D341Med (cell line): ENCODE results near the gene VPREB1.
"Not testable (repeated sequence)": the region's sequence is repeated elsewhere in the genome, so short reads cannot be mapped to it uniquely, and the experiment has no call there.

ENCODE experiments used
- DNase-seq: peaks from one replicate; pipeline ENCODE4 v3.0.0; 2012; ENCODE audit warnings: low spot score

The VPREB1 gene

GRCh38 chr22:22246706-22247105 lies 2.1 kb downstream of the VPREB1 start:
- DNase-seq: no peak

DNA sequence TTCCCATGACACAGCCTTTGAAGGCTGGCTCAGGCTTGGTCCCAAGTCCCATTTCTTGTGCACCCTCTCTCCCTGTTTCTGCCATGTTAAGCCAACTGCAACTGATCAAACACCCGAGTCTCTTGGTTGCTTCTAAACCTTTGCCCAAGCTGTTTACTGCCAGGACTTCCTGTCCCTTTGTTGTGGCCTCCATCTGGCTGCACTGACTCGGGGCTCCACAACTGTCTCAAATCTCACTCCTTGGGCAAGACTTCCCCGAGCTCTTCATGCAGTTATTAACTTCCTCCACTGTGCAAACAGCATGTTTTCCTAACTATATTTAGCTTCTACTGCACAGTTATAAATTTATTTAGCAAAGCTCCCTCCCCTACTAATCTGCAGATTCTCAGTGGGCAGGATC lies 4.3 kb downstream of the VPREB1 start:
- DNase-seq: no peak

DNA sequence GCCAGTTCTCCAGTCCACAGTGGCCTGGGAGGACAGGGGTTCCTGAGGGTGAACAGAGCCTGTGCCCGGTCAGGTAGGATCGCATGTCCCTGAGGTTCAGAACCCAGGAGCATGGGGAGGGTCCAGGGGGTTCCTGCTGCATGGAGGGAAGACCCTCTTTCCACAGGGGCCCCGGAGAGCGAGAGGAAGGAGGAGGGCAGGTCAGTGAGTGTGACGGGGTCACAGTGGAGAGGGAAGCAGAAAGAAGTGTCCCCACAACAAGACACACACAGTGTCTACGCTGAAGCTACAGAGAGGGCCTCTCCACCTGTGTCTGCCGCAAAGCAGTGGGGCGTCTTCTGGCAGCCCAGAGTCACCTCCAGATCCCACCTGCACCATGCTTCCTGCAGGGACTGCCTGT lies 6.1 kb downstream of the VPREB1 start:
- not testable (repeated sequence) for DNase-seq

DNA sequence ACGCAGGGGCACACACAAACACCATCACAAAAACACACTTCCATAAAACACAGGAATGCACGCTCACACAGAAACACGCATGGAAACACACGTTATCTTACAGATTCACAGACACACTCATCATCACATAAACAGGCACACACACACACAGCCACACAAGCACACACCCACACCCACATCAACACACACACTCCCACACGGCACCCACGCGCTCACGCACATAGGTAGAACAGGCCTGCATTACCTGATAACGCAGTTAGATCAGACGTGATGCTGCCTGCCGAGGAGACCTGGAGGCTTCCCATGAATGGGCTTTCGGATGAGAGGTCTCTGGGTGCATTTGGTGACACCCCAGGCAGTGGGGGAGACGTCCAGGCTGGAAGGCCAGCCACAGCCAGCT lies 11.5 kb downstream of the VPREB1 start:
- DNase-seq: not testable (repeated sequence)

DNA sequence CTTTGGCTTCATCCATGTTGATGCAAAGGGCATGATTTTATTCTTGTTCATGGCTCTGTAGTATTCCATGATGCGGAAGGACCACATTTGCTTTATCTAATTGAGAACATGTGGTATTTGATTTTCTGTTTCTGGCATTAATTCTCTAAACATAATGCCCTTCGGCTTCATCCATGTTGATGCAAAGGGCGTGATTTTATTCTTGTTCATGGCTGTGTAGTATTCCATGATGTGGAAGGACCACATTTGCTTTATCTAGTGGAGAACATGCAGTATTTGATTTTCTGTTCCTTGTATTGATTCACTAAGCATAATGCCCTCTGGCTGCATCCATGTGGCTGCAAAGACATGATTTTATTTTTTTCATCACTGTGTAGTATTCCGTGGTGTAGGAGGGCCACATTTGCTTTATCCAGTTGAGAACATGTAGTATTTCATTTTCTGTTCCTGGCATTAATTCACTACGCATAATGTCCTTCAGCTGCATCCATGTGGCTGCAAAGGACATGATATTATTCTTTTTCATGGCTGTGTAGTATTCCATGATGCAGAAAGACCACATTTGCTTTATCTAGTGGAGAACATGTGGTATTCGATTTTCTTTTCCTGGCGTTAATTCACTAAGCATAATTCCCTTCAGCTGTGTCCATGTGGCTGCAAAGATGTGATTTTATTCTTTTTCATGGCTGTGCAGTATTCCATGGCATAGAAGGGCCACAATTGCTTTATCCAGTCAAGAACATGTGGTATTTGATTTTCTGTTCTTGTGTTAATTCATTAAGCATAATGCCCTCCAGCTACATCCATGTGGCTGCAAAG lies 14.2 kb downstream of the VPREB1 start:
- not testable (repeated sequence) for DNase-seq

- DNase-seq: not testable (repeated sequence)
Observed at GRCh38 chr22:22260169-22260568, 15.6 kb downstream of the VPREB1 start.

DNA sequence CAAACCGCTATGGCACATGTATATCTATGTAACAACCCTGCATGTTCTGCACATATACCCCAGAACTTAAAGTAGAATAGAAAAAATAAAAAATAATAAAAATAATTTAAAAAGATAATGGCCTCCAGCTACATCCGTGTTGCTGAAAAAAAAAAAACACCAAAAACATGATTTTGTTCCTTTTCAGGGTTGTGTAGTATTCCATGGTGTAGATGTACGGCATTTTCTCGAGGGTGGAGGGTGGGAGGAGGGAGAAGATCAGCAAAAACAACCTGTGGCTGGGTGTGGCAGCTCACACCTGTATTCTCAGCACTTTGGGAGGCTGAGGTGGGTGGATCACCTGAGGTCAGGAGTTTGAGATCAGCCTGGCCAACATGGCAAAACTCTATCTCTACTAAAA lies 16.0 kb downstream of the VPREB1 start:
- not testable (repeated sequence) for DNase-seq

GRCh38 chr22:22262332-22263074 lies 17.9 kb downstream of the VPREB1 start:
- DNase-seq: not testable (repeated sequence)

DNA sequence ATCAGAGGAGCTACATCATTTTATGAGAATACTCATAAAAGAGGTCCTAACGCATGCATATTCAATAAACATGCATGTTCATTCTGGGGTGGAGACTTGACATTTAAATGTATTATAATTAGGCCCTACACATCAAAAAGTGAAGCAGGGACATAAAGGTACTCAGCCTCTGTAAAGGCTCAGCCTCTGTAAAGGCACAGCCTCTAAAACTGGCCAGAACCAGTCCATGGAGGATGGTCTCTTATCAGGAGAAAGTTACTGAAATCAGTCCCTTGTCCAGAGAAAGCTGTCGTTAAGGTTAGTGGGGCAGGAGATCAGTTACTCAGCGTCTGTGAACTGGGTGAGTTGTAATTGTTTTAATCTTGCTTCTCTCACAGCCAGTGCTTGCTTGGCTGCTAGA lies 19.2 kb downstream of the VPREB1 start:
- not testable (repeated sequence) for DNase-seq

- DNase-seq: not testable (repeated sequence)
Observed at GRCh38 chr22:22270036-22270676, 25.6 kb downstream of the VPREB1 start.

GRCh38 chr22:22277423-22277822 lies 32.8 kb downstream of the VPREB1 start:
- DNase-seq: not testable (repeated sequence)

- not testable (repeated sequence) for DNase-seq
Observed at GRCh38 chr22:22284962-22285756, 40.6 kb downstream of the VPREB1 start.

GRCh38 chr22:22286390-22287105 lies 42.0 kb downstream of the VPREB1 start:
- not testable (repeated sequence) for DNase-seq

DNA sequence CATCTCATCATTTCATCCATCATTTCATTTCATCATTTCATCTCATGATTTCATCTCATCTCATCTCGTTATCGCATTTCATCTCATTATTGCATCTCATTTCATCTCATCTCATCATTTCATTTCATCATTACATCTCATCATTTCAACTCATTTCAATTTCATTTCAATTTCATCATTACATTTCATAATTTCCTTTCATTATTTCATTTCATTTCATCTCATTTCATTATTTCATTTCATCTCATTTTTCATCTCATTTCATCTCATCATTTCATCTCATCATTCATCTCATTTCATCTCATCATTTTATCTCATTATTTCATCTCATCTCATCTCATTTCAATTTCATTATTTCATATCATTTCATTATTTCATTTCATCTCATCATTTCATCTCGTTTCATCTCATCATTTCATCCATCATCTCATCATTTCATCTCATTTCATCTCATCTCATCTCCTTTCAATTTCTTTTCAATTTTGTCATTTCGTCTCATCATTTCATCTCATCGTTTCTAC lies 42.6 kb downstream of the VPREB1 start:
- DNase-seq: not testable (repeated sequence)

- DNase-seq: not testable (repeated sequence)
Observed at GRCh38 chr22:22289666-22290065, 45.1 kb downstream of the VPREB1 start.

DNA sequence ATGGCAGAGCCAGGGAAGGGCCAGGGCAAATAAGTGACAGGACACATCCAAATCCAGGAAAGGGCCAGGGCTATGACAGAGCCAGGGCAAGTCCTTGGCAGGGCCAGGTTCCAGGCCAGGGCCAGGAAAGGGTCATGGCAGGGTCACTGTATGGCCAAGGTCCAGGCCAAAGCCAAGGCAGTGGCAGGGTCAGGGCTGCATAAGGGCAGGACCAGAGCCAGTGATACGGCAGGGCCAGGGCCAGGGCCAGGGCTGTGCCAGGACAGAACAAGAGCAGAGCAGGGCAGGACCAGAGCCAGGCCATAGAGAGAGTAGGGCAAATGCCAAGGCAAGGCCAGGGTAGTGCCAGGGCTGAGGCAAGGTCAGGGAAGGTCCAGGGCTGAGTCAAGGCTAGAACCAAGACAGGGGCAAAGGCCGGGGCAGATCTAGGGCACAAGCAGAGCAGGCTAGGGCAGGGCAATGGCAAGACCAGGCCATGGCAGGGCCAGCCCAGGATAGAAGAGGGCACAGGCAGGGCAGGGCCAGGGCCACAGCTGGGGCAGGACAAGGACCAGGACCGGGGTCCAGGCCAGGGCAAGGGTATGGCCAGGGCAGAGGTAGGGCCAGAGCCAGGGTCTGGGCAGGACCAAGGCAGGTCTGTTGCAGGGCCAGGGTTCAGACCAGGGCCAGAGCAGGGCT lies 46.7 kb downstream of the VPREB1 start:
- DNase-seq: not testable (repeated sequence)

DNA sequence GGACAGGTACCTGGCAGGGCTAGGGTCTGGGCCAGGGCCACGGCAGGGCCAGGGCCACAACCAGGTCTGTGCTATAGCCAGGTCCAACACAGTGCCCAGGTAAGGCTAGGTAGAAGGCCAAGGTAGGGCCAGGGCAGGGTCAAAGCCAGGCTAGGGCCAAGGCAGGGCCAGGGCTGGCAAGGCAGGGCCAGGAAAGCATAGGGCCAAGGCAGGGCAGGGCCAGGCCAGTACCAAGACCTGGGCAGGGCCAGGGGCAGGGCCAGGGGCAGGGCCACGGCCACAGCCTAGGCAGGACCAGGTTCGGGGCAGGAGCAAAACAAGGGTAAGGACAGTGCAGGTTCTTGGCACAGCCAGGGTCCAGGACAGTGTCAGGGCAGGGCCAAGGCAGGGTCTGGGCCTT lies 48.1 kb downstream of the VPREB1 start:
- not testable (repeated sequence) for DNase-seq

- not testable (repeated sequence) for DNase-seq
Observed at GRCh38 chr22:22293436-22293835, 48.9 kb downstream of the VPREB1 start.

GRCh38 chr22:22294641-22295040 lies 50.1 kb downstream of the VPREB1 start:
- not testable (repeated sequence) for DNase-seq
